GM23338 (cell line): ENCODE results near the gene ANKFY1.

ENCODE experiments used
- CREB1 ChIP-seq: fragments of 250-450 bp; sonication (Bioruptor Pico); IDR thresholded peaks from 2 replicates; pipeline ENCODE4 v1.5.0; 2020; ENCODE audit warnings: low read depth, mild to moderate bottlenecking, moderate library complexity
- EZH2 ChIP-seq: fragments of 200-600 bp; sonication (generic); IDR thresholded peaks from one replicate; pipeline ENCODE4 v1.8.0; 2017; ENCODE audit warnings: antibody characterized with exemption, mild to moderate bottlenecking, low read depth; ENCODE audit not compliant: unreplicated experiment
- EZH2phosphoT487 ChIP-seq: fragments of 200-600 bp; sonication (generic); IDR thresholded peaks from one replicate; pipeline ENCODE4 v1.8.1; 2018; ENCODE audit warnings: antibody characterized with exemption; ENCODE audit not compliant: unreplicated experiment
- JUNB ChIP-seq: IDR thresholded peaks from one replicate; pipeline ENCODE4 v1.6.1; 2016; ENCODE audit warnings: antibody characterized with exemption; ENCODE audit not compliant: unreplicated experiment
- NANOG ChIP-seq: IDR thresholded peaks from 2 replicates; pipeline ENCODE4 v1.6.1; 2016; ENCODE audit warnings: antibody characterized with exemption, borderline replicate concordance
- POLR2AphosphoS5 ChIP-seq: IDR thresholded peaks from 2 replicates; pipeline ENCODE4 v1.6.1; 2016; ENCODE audit warnings: antibody characterized with exemption, low read depth
- ZNF114 ChIP-seq: fragments of 250-450 bp; sonication (Bioruptor Pico); IDR thresholded peaks from 2 replicates; pipeline ENCODE4 v1.5.0; 2020; ENCODE audit warnings: mild to moderate bottlenecking, moderate library complexity
- ZNF331 ChIP-seq: fragments of 250-450 bp; sonication (Bioruptor Pico); IDR thresholded peaks from 2 replicates; pipeline ENCODE4 v1.5.0; 2020; ENCODE audit warnings: low read depth, mild to moderate bottlenecking, moderate library complexity
- TF ChIP-seq, protein P1 (sequence below), 2 experiments: fragments of 200-600 bp in 1 of 2; sonication (generic) in 1 of 2; conservative IDR thresholded peaks; 2 replicates each; pipeline versions ENCODE4 v1.5.1 to v1.6.1; 2016 to 2017; ENCODE audit warnings: antibody characterized with exemption in 2 of 2, low read depth in 2 of 2, mild to moderate bottlenecking in 2 of 2, moderate library complexity in 1 of 2
- TF ChIP-seq, protein P2 (sequence below): IDR thresholded peaks from one replicate; pipeline ENCODE4 v1.6.1; 2018; ENCODE audit warnings: antibody characterized with exemption; ENCODE audit not compliant: unreplicated experiment
- TF ChIP-seq, protein P3 (sequence below): IDR thresholded peaks from 2 replicates; pipeline ENCODE4 v1.6.1; 2016; ENCODE audit warnings: antibody characterized with exemption

DNA sequence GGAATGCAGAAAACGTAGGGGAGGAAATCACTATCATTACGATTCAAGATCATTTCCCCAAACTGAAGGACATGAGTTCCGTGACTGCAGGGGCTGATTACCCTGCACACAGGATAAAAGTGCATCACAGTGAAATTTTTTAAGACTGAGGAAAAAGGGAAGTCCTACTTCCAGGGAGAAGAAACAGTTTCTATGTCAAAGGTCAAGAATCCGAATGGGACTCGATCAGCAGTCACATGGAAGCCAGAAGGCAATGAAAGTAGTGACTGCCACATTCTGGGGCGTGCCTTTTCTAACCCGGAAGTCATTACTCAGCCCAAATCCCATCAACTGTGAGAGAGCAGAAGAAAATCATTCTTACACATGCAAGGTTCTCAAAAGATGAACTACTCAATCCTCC lies 133.1 kb downstream of the ANKFY1 start:
- TF ChIP-seq EZH2 = no peak
- no peak for TF ChIP-seq POLR2AphosphoS5
- TF ChIP-seq, protein P1, sequence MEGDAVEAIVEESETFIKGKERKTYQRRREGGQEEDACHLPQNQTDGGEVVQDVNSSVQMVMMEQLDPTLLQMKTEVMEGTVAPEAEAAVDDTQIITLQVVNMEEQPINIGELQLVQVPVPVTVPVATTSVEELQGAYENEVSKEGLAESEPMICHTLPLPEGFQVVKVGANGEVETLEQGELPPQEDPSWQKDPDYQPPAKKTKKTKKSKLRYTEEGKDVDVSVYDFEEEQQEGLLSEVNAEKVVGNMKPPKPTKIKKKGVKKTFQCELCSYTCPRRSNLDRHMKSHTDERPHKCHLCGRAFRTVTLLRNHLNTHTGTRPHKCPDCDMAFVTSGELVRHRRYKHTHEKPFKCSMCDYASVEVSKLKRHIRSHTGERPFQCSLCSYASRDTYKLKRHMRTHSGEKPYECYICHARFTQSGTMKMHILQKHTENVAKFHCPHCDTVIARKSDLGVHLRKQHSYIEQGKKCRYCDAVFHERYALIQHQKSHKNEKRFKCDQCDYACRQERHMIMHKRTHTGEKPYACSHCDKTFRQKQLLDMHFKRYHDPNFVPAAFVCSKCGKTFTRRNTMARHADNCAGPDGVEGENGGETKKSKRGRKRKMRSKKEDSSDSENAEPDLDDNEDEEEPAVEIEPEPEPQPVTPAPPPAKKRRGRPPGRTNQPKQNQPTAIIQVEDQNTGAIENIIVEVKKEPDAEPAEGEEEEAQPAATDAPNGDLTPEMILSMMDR (conservative IDR thresholded peaks at IDR 0.05; ENCODE audit: low read depth in 2 of 2) = no peak
- no peak for TF ChIP-seq JUNB
- TF ChIP-seq, protein P2, sequence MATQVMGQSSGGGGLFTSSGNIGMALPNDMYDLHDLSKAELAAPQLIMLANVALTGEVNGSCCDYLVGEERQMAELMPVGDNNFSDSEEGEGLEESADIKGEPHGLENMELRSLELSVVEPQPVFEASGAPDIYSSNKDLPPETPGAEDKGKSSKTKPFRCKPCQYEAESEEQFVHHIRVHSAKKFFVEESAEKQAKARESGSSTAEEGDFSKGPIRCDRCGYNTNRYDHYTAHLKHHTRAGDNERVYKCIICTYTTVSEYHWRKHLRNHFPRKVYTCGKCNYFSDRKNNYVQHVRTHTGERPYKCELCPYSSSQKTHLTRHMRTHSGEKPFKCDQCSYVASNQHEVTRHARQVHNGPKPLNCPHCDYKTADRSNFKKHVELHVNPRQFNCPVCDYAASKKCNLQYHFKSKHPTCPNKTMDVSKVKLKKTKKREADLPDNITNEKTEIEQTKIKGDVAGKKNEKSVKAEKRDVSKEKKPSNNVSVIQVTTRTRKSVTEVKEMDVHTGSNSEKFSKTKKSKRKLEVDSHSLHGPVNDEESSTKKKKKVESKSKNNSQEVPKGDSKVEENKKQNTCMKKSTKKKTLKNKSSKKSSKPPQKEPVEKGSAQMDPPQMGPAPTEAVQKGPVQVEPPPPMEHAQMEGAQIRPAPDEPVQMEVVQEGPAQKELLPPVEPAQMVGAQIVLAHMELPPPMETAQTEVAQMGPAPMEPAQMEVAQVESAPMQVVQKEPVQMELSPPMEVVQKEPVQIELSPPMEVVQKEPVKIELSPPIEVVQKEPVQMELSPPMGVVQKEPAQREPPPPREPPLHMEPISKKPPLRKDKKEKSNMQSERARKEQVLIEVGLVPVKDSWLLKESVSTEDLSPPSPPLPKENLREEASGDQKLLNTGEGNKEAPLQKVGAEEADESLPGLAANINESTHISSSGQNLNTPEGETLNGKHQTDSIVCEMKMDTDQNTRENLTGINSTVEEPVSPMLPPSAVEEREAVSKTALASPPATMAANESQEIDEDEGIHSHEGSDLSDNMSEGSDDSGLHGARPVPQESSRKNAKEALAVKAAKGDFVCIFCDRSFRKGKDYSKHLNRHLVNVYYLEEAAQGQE = no peak
- TF ChIP-seq CREB1 (CRISPR knock-in tag) = no peak
- no peak for TF ChIP-seq EZH2phosphoT487
- TF ChIP-seq, protein P3, sequence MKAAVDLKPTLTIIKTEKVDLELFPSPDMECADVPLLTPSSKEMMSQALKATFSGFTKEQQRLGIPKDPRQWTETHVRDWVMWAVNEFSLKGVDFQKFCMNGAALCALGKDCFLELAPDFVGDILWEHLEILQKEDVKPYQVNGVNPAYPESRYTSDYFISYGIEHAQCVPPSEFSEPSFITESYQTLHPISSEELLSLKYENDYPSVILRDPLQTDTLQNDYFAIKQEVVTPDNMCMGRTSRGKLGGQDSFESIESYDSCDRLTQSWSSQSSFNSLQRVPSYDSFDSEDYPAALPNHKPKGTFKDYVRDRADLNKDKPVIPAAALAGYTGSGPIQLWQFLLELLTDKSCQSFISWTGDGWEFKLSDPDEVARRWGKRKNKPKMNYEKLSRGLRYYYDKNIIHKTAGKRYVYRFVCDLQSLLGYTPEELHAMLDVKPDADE = no peak
- no peak for TF ChIP-seq ZNF331 (CRISPR knock-in tag)
- no peak for TF ChIP-seq ZNF114 (CRISPR knock-in tag)
- no peak for TF ChIP-seq NANOG
